ENCODE measurements around the gene C10orf120. TPM values are rescaled to one million over a fixed set of nuclear protein-coding genes. Genes with fewer than 3 reads are reported as not detected.

Gene C10orf120
- total and polyA plus RNA-seq, 2 donors (not counting 3 experiments of a cell fraction or from before 2014, with no cell fraction given): not detected

GRCh38 chr10:122701652-122702051 is 2.0 kb upstream of the C10orf120 start:
- CTCF ChIA-PET: interaction anchor here (1.5 kb wide), 1 partner anchor 403 kb away, joined by 3 read pairs; no protein-coding TSS in a partner anchor
- no peak overlapping the region for H3K4me2 ChIP-seq (ENCODE audit: insufficient read depth, low read length)
- no peaks in the 10 kb centered on the region for H4K20me1 ChIP-seq (replicated peaks; ENCODE audit: control insufficient read depth, extremely low read depth, insufficient read depth, low read length)
- no peak overlapping the region for H3K9ac ChIP-seq (replicated peaks; ENCODE audit: extremely low read depth, insufficient read depth, low read length)
- no TSS peak for BruUV-seq (replicated peaks)
- DNase-seq (ENCODE audit: low read depth, low spot score): no peak
- TF ChIP-seq EZH2 (IDR thresholded peaks at IDR 0.05; ENCODE audit: borderline replicate concordance, low read depth, low read length, severe bottlenecking) (no peak), MAX (IDR thresholded peaks at IDR 0.05; ENCODE audit: insufficient read depth, insufficient read length) (no peak), GATA2 (IDR thresholded peaks at IDR 0.05; ENCODE audit: insufficient read depth, insufficient read length, low read depth, low read length) (no peak), POLR2A (IDR thresholded peaks at IDR 0.05; ENCODE audit: low read depth, low read length) (no peak), FOS (IDR thresholded peaks at IDR 0.05; ENCODE audit: borderline replicate concordance, insufficient read depth, low read length) (no peak), POLR2AphosphoS5 (IDR thresholded peaks at IDR 0.05; ENCODE audit: insufficient read depth, low read depth, low read length) (no peak), CTCF (IDR thresholded peaks at IDR 0.05; ENCODE audit: extremely low read depth in 1 of 2, insufficient read depth in 1 of 2, low read depth in 1 of 2, low read length in 2 of 2) (no peak)
- dilution Hi-C loops (cut with MboI; ENCODE audit: extremely low pct_ligation_motif_present, low sequenced_read_pairs) (no loop called here), intact Hi-C loops (cut with micrococcal nuclease) (loop anchor here (2.0 to 5.0 kb wide), 3 partner anchors 174 to 857 kb away; no protein-coding TSS in a partner anchor)
- POLR2A ChIA-PET: no interaction called here
- FAIRE-seq: no peak
- no peaks in the 10 kb centered on the region for H3K79me2 ChIP-seq (ENCODE audit: control insufficient read depth, insufficient read depth, low read length)
- no peaks in the 10 kb centered on the region for H3K4me1 ChIP-seq (ENCODE audit: control insufficient read depth, extremely low read depth, insufficient read depth, low read length)
- no peak overlapping the region for H3K4me3 ChIP-seq (replicated peaks in 1 of 3; ENCODE audit: insufficient read depth in 1 of 3, low read depth in 1 of 3, low read length in 3 of 3)
- H3K27ac ChIP-seq (ENCODE audit: insufficient read depth, low read depth, low read length): no peak overlapping the region
- H3K27me3 ChIP-seq (ENCODE audit: control insufficient read depth in 2 of 2, insufficient read depth in 2 of 2, low read length in 2 of 2): peaks cover 0 to 2% of the 10 kb centered on the region in 2 experiments
- H3K9me1 ChIP-seq (replicated peaks; ENCODE audit: control insufficient read depth, extremely low read depth, insufficient read depth, low read length): no peaks in the 10 kb centered on the region
- H3K36me3 ChIP-seq (ENCODE audit: control insufficient read depth in 2 of 2, extremely low read depth in 1 of 2, insufficient read depth in 2 of 2, low read length in 2 of 2): no peaks in the 10 kb centered on the region
- H2AFZ ChIP-seq (ENCODE audit: low read depth, low read length): no peak overlapping the region
- no peaks in the 10 kb centered on the region for H3K9me3 ChIP-seq (replicated peaks; ENCODE audit: control insufficient read depth, insufficient read depth, low read length)
